Left lung (tissue), 10 donors: ENCODE measurements around the gene GMDS. TPM values are rescaled to one million over a fixed set of nuclear protein-coding genes. Genes with fewer than 3 reads are reported as not detected.

Experiments used
- ATAC-seq: fragments of 200-7000 bp; cut with Tn5 transposase; one replicate; pipeline ENCODE4 v1.9.1; 2020; ENCODE audit warnings: moderate library complexity
- DNase-seq, 4 donors: peaks; one replicate each; pipeline ENCODE4 v3.0.0-alpha.2; 2013 to 2020
- H3K27ac ChIP-seq, 2 donors: fragments of 200-600 bp; sonication (generic) in 1 of 2; one replicate each; pipeline versions ENCODE4 v1.5.0 to v1.8.0; 2020 to 2021
- H3K27me3 ChIP-seq, 2 donors: fragments of 200-600 bp; sonication (generic) in 1 of 2; one replicate each; pipeline versions ENCODE4 v1.5.0 to v1.8.0; 2020 to 2021
- H3K36me3 ChIP-seq, 2 donors: fragments of 200-600 bp; sonication (generic) in 1 of 2; one replicate each; pipeline versions ENCODE4 v1.5.0 to v1.8.0; 2020 to 2021
- H3K4me1 ChIP-seq, 2 donors: fragments of 200-600 bp; one replicate each; pipeline ENCODE4 v1.8.0; 2021
- H3K4me3 ChIP-seq, 2 donors: fragments of 200-600 bp; sonication (generic) in 1 of 2; one replicate each; pipeline versions ENCODE4 v1.5.0 to v1.8.0; 2020 to 2021; ENCODE audit warnings: mild to moderate bottlenecking in 1 of 2
- H3K9me3 ChIP-seq, 2 donors: fragments of 200-600 bp; sonication (generic) in 1 of 2; one replicate each; pipeline versions ENCODE4 v1.5.0 to v1.8.0; 2020 to 2021
- CTCF ChIP-seq, 2 donors: fragments of 200-600 bp; sonication (generic) in 1 of 2; IDR thresholded peaks; one replicate each; pipeline versions ENCODE4 v1.5.0 to v1.8.0; 2021; ENCODE audit warnings: antibody characterized with exemption in 2 of 2
- intact Hi-C, 2 donors: fragments of 100-400 bp; cut with DNase I; formaldehyde crosslinking; loops; one replicate each; pipeline versions ENCODE4 v1.11.2 to v1.14.2; 2022
- polyA plus RNA-seq, 6 donors: library from polyadenylated mRNA; unstranded; fragments of 120-200 nt; gene quantifications; one replicate each; pipeline ENCODE4 v1.2.1, GENCODE V29; 2013; ENCODE audit not compliant: insufficient read length in 6 of 6
- total RNA-seq, 2 donors: library from RNA; stranded (reverse); fragmentation: NEBNext Ultra II Directional; extraction: Animal tissue kit (Norgen Biotek cat#: 25700); gene quantifications; one replicate each; pipeline ENCODE4 v1.2.1, GENCODE V29; 2021
- donor health status: DM: no; HTN: yes; CAD: no.
- donor health status: DM: no; HTN: no; CAD: no.

The GMDS gene
- total and polyA plus RNA-seq, 8 donors = 16.5 to 25.4 (median 21.2) TPM

- Histone ChIP-seq H3K4me3 (no peak overlapping the region), H3K4me1 (no peaks in the 10 kb centered on the region), H3K27me3 (no peaks in the 10 kb centered on the region), H3K36me3 (no peaks in the 10 kb centered on the region), H3K27ac (no peak overlapping the region), H3K9me3 (peaks cover 0 to 6% of the 10 kb centered on the region in 2 donors)
- DNase-seq (no peak), ATAC-seq (peak; percentile 70)
- intact Hi-C loops = no loop called here
- no peak for TF ChIP-seq CTCF (IDR thresholded peaks at IDR 0.05)
Measured at GRCh38 chr6:1987640-1988039, 257.8 kb downstream of the GMDS start.

- Histone ChIP-seq H3K4me1 (no peaks in the 10 kb centered on the region), H3K9me3 (peaks cover 0 to 15% of the 10 kb centered on the region in 2 donors), H3K36me3 (no peaks in the 10 kb centered on the region), H3K27me3 (no peaks in the 10 kb centered on the region), H3K27ac (no peak overlapping the region), H3K4me3 (no peak overlapping the region)
- no peak for ATAC-seq
- TF ChIP-seq CTCF (IDR thresholded peaks at IDR 0.05) = no peak
- no peak for DNase-seq
- intact Hi-C loops = no loop called here
Measured at GRCh38 chr6:1986454-1987243, 258.8 kb downstream of the GMDS start.

- no peak for TF ChIP-seq CTCF (IDR thresholded peaks at IDR 0.05)
- Histone ChIP-seq H3K9me3 (peaks cover 0 to 36% of the 10 kb centered on the region in 2 donors), H3K36me3 (no peaks in the 10 kb centered on the region), H3K4me1 (no peaks in the 10 kb centered on the region), H3K27me3 (no peaks in the 10 kb centered on the region), H3K4me3 (no peak overlapping the region), H3K27ac (no peak overlapping the region)
- DNase-seq = no peak
- intact Hi-C loops = no loop called here
- ATAC-seq = no peak
Measured at GRCh38 chr6:1984346-1984994, 260.9 kb downstream of the GMDS start.

GRCh38 chr6:1983850-1984249, 261.6 kb downstream of the GMDS start:
- no peaks in the 10 kb centered on the region for H3K27me3 ChIP-seq
- DNase-seq (no peak), ATAC-seq (no peak)
- no peak overlapping the region for H3K4me3 ChIP-seq
- intact Hi-C loops = no loop called here
- no peaks in the 10 kb centered on the region for H3K4me1 ChIP-seq
- H3K27ac ChIP-seq = no peak overlapping the region
- no peaks in the 10 kb centered on the region for H3K36me3 ChIP-seq
- H3K9me3 ChIP-seq = peaks cover 0 to 37% of the 10 kb centered on the region in 2 donors
- TF ChIP-seq CTCF (IDR thresholded peaks at IDR 0.05) = no peak

- ATAC-seq (no peak), DNase-seq (no peak)
- intact Hi-C loops = no loop called here
- Histone ChIP-seq H3K27me3 (no peaks in the 10 kb centered on the region), H3K4me1 (peaks cover 0 to 3% of the 10 kb centered on the region in 2 donors), H3K36me3 (no peaks in the 10 kb centered on the region), H3K9me3 (no peaks in the 10 kb centered on the region), H3K27ac (no peak overlapping the region), H3K4me3 (no peak overlapping the region)
- no peak for TF ChIP-seq CTCF (IDR thresholded peaks at IDR 0.05)
Measured at GRCh38 chr6:1972962-1973361, 272.4 kb downstream of the GMDS start.
